ENCODE measurements around the gene MRPS24. TPM values are rescaled to one million over a fixed set of nuclear protein-coding genes. Genes with fewer than 3 reads are reported as not detected.

Gene MRPS24
- total and polyA plus RNA-seq, 2 of the 13 experiments (the other 11 are each of a cell fraction or from before 2014, with no cell fraction given), result 135 to 162 TPM

DNA sequence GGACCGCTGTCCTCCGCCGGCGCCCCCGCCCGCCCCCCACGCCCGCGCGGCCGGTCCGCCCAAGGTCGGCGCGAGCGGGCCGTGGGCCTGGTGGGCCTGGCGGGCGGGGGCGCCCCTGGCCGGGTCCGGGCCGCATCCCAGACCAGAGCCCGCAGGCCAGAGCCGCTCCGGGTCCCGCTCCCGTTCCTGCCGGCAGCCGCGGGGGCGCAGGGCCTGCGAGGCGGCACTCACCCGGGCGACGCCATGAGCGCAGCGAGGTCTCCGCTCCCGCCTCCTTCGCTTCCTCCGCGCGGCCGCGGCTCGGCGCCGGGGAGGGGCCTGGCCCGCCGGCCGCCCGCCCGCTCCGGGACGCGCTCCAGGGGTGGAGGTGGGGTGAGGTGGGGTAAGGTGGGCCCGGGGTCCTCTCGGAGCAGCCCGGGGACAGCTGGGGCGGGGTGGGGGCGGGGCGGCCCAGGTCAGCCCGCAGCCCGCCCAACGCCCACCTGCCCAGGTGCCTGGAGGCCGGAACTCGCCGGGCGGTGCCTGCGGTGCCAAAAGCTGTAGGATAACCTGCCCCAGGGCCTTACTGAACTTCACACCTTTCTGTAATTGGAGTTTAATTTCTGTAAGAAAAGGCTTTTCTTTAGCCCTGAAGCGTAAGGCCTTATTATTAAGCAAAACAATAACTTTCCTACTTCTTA is 37.2 kb upstream of the MRPS24 start, which contains the start of gene URGCP (continued):
- TF ChIP-seq GZF1 (CRISPR knock-in tag; IDR thresholded peaks at IDR 0.05) (no peak), ZBTB1 (CRISPR knock-in tag; IDR thresholded peaks at IDR 0.05; ENCODE audit: borderline replicate concordance) (no peak), KLF13 (CRISPR knock-in tag; IDR thresholded peaks at IDR 0.05) (no peak), SAP130 (CRISPR knock-in tag; IDR thresholded peaks at IDR 0.05; ENCODE audit: low read depth) (no peak), MAZ (IDR thresholded peaks at IDR 0.05; ENCODE audit: borderline replicate concordance, low read depth, low read length) (no peak), MAZ (CRISPR knock-in tag; IDR thresholded peaks at IDR 0.05; ENCODE audit: low read depth) (0 out of 2 replicates have a peak, but pooled peaks have one; percentile 45), ARNT2 (CRISPR knock-in tag; IDR thresholded peaks at IDR 0.05; ENCODE audit: low read depth) (peak; percentile 73; the same call in 1 of the 2 replicates), ZFX (CRISPR knock-in tag; IDR thresholded peaks at IDR 0.05; ENCODE audit: low read depth) (peak; percentile 86), NFYC (CRISPR knock-in tag; IDR thresholded peaks at IDR 0.05) (no peak), POLR2G (IDR thresholded peaks at IDR 0.05; ENCODE audit: low read depth, low read length) (peak; percentile 67), PHF21A (CRISPR knock-in tag; IDR thresholded peaks at IDR 0.05) (no peak), YY1 (IDR thresholded peaks at IDR 0.05; ENCODE audit: insufficient read depth, insufficient replicate concordance, low read depth, low read length) (peak; percentile 83), KLF16 (CRISPR knock-in tag; IDR thresholded peaks at IDR 0.05) (0 out of 4 replicates have a peak, but pooled peaks of 1 of the 2 experiments have one; percentile 31), ZFY (CRISPR knock-in tag; IDR thresholded peaks at IDR 0.05) (peak; percentile 88), ELF3 (CRISPR knock-in tag; IDR thresholded peaks at IDR 0.05) (peak; percentile 15; the same call in 1 of the 2 replicates), HNRNPLL (IDR thresholded peaks at IDR 0.05; ENCODE audit: low read depth, low read length, poor library complexity, severe bottlenecking) (peak; percentile 78)
- TF ChIP-seq, protein P1, sequence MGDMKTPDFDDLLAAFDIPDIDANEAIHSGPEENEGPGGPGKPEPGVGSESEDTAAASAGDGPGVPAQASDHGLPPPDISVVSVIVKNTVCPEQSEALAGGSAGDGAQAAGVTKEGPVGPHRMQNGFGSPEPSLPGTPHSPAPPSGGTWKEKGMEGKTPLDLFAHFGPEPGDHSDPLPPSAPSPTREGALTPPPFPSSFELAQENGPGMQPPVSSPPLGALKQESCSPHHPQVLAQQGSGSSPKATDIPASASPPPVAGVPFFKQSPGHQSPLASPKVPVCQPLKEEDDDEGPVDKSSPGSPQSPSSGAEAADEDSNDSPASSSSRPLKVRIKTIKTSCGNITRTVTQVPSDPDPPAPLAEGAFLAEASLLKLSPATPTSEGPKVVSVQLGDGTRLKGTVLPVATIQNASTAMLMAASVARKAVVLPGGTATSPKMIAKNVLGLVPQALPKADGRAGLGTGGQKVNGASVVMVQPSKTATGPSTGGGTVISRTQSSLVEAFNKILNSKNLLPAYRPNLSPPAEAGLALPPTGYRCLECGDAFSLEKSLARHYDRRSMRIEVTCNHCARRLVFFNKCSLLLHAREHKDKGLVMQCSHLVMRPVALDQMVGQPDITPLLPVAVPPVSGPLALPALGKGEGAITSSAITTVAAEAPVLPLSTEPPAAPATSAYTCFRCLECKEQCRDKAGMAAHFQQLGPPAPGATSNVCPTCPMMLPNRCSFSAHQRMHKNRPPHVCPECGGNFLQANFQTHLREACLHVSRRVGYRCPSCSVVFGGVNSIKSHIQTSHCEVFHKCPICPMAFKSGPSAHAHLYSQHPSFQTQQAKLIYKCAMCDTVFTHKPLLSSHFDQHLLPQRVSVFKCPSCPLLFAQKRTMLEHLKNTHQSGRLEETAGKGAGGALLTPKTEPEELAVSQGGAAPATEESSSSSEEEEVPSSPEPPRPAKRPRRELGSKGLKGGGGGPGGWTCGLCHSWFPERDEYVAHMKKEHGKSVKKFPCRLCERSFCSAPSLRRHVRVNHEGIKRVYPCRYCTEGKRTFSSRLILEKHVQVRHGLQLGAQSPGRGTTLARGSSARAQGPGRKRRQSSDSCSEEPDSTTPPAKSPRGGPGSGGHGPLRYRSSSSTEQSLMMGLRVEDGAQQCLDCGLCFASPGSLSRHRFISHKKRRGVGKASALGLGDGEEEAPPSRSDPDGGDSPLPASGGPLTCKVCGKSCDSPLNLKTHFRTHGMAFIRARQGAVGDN (CRISPR knock-in tag; IDR thresholded peaks at IDR 0.05), result 0 out of 2 replicates have a peak, but pooled peaks have one; percentile 36
- TF ChIP-seq, protein P2, sequence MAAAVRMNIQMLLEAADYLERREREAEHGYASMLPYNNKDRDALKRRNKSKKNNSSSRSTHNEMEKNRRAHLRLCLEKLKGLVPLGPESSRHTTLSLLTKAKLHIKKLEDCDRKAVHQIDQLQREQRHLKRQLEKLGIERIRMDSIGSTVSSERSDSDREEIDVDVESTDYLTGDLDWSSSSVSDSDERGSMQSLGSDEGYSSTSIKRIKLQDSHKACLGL (CRISPR knock-in tag; IDR thresholded peaks at IDR 0.05), result peak; percentile 30; the same call in 1 of the 2 replicates
- TF ChIP-seq, protein P3, sequence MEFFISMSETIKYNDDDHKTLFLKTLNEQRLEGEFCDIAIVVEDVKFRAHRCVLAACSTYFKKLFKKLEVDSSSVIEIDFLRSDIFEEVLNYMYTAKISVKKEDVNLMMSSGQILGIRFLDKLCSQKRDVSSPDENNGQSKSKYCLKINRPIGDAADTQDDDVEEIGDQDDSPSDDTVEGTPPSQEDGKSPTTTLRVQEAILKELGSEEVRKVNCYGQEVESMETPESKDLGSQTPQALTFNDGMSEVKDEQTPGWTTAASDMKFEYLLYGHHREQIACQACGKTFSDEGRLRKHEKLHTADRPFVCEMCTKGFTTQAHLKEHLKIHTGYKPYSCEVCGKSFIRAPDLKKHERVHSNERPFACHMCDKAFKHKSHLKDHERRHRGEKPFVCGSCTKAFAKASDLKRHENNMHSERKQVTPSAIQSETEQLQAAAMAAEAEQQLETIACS (CRISPR knock-in tag; IDR thresholded peaks at IDR 0.05), result 0 out of 2 replicates have a peak, but pooled peaks have one; percentile 20
- TF ChIP-seq, protein P4, sequence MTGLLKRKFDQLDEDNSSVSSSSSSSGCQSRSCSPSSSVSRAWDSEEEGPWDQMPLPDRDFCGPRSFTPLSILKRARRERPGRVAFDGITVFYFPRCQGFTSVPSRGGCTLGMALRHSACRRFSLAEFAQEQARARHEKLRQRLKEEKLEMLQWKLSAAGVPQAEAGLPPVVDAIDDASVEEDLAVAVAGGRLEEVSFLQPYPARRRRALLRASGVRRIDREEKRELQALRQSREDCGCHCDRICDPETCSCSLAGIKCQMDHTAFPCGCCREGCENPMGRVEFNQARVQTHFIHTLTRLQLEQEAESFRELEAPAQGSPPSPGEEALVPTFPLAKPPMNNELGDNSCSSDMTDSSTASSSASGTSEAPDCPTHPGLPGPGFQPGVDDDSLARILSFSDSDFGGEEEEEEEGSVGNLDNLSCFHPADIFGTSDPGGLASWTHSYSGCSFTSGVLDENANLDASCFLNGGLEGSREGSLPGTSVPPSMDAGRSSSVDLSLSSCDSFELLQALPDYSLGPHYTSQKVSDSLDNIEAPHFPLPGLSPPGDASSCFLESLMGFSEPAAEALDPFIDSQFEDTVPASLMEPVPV (CRISPR knock-in tag; IDR thresholded peaks at IDR 0.05), result no peak
- TF ChIP-seq, protein P5, sequence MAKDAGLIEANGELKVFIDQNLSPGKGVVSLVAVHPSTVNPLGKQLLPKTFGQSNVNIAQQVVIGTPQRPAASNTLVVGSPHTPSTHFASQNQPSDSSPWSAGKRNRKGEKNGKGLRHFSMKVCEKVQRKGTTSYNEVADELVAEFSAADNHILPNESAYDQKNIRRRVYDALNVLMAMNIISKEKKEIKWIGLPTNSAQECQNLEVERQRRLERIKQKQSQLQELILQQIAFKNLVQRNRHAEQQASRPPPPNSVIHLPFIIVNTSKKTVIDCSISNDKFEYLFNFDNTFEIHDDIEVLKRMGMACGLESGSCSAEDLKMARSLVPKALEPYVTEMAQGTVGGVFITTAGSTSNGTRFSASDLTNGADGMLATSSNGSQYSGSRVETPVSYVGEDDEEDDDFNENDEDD (CRISPR knock-in tag; IDR thresholded peaks at IDR 0.05; ENCODE audit: borderline replicate concordance), result peak; percentile 14; the same call in 1 of the 2 replicates

Measured in HepG2 (cell line).